ENCODE data around the gene TMEM145. TPM values are rescaled to one million over a fixed set of nuclear protein-coding genes. Genes with fewer than 3 reads are reported as not detected.

TMEM145 gene
- total and polyA plus RNA-seq, 8 donors = 0.21 to 1.6 (median 0.89) TPM

GRCh38 chr19:42268704-42269477, 44.2 kb upstream of the TMEM145 start, which contains the start of gene CIC:
CIC (plus strand) TSS chr19:42269252; CDS start chr19:42271784, 2,532 bp downstream.
- peak; percentile 97 to 100 (median 100) for DNase-seq
- peak within 1 kb of the TSS; percentile 46 to 60 for H3K4me3 ChIP-seq
- H3K36me3 ChIP-seq = peaks cover 0 to 23% of the 10 kb centered on the region in 2 donors
- ATAC-seq = peak; percentile 86
- H3K27me3 ChIP-seq = no peaks in the 10 kb centered on the region
- H3K4me1 ChIP-seq = peaks cover 7 to 35% of the 10 kb centered on the region in 2 donors
- intact Hi-C loops (cut with DNase I) = no loop called here
- H3K27ac ChIP-seq = peak within 1 kb of the TSS; percentile 94 to 96
- no peaks in the 10 kb centered on the region for H3K9me3 ChIP-seq
- no peak for TF ChIP-seq CTCF (IDR thresholded peaks at IDR 0.05)

- DNase-seq (peak in 2 of 4 donors; percentile 35 to 77), ATAC-seq (no peak)
- H3K36me3 ChIP-seq = peaks cover 0 to 31% of the 10 kb centered on the region in 2 donors
- intact Hi-C loops (cut with DNase I) = no loop called here
- H3K4me1 ChIP-seq = peaks cover 10 to 39% of the 10 kb centered on the region in 2 donors
- H3K9me3 ChIP-seq = no peaks in the 10 kb centered on the region
- peak overlapping the region; percentile 86 to 92 for H3K27ac ChIP-seq
- no peak for TF ChIP-seq CTCF (IDR thresholded peaks at IDR 0.05)
- no peaks in the 10 kb centered on the region for H3K27me3 ChIP-seq
- H3K4me3 ChIP-seq = peak overlapping the region; percentile 39 to 60
Observed at GRCh38 chr19:42269478-42270345, 43.4 kb upstream of the TMEM145 start.

- Histone ChIP-seq H3K4me1 (peaks cover 17 to 46% of the 10 kb centered on the region in 2 donors), H3K9me3 (no peaks in the 10 kb centered on the region), H3K36me3 (peaks cover 0 to 39% of the 10 kb centered on the region in 2 donors), H3K4me3 (peak overlapping the region; percentile 39 to 60), H3K27me3 (no peaks in the 10 kb centered on the region), H3K27ac (peak overlapping the region; percentile 86 to 92)
- peak in 3 of 4 donors; percentile 46 to 82 (median 66) for DNase-seq
- no peak for TF ChIP-seq CTCF (IDR thresholded peaks at IDR 0.05)
- peak; percentile 0 for ATAC-seq
- intact Hi-C loops (cut with DNase I) = no loop called here
Observed at GRCh38 chr19:42270346-42271044, 42.6 kb upstream of the TMEM145 start.

- Histone ChIP-seq H3K4me3 (peak overlapping the region; percentile 39 to 60), H3K9me3 (no peaks in the 10 kb centered on the region), H3K4me1 (peaks cover 18 to 52% of the 10 kb centered on the region in 2 donors), H3K27ac (peak overlapping the region; percentile 86 to 92), H3K27me3 (no peaks in the 10 kb centered on the region), H3K36me3 (peaks cover 0 to 43% of the 10 kb centered on the region in 2 donors)
- ATAC-seq = no peak
- peak in 1 of 4 donors; percentile 34 for DNase-seq
- TF ChIP-seq CTCF (IDR thresholded peaks at IDR 0.05) = no peak
- intact Hi-C loops (cut with DNase I) = no loop called here
Observed at GRCh38 chr19:42271045-42271419, 42.1 kb upstream of the TMEM145 start.
